Anterior cingulate cortex (tissue), 58 donors: ENCODE data around the gene SLC25A19.
"Not testable (repeated sequence)": the region's sequence is repeated elsewhere in the genome, so short reads cannot be mapped to it uniquely, and the experiment has no call there.

Experiments
- DNase-seq, 58 donors: peaks; one replicate each; lab custom pipeline; 2025; lab: John Stamatoyannopoulos, UW

Gene SLC25A19

DNA sequence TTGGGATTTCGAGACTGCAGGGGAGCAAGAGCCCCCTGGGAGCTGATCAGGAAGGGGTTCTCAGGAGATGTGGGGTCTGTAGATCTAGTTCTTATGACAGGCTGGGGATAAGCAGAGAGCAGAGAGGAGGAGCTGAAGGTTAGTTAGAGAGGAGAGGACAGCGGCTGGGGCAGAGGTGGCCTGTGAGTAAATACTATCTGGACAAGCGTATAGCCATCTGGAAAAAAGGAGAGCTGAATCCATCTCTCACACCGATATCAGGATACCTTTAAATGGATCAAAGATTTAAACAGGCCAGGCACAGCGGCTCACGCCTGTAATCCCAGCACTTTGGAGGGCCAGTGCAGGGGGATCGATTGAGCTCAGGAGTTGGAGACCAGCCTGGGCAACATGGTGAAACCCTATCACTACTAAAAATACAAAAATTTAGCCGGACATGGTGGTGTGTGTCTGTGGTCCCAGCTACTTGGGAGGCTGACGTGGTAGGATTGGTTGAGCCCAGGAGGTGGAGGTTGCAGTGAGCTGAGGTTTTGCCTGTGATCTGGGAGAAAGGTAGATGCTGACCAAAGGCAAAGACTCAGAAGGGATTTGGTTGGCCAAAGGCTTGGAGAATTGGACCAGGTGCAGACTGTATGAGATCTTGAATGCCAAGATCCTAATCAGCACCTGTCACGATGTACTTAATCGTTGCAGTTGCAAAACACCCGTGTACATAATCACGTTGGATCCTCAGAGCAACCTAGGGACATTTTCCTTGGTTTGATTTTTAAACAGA is 18.9 kb upstream of the SLC25A19 start:
- no peak for DNase-seq

- DNase-seq: no peak
Measured at GRCh38 chr17:75301502-75302206, 12.4 kb upstream of the SLC25A19 start.

DNA sequence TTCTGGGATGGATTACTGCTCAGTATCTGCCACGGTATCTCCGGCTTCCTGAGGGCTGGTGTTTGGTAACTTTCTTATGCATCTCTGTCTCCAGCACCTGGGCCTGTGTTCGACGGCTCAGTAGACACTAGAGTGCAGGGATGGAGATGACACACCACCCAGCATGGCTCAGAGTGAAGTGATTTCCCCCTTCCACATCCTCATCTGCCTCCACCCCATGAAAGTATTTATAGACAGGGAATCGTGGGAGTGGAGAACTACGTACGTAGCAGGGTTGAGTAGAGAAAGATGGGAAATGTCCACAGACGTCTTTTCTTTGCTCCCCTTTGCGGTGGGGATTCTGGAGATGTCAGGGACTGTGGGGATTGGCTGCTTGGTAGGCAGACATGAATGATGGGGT is 11.8 kb upstream of the SLC25A19 start:
- DNase-seq: no peak

GRCh38 chr17:75300280-75300679 is 11.0 kb upstream of the SLC25A19 start:
- DNase-seq: no peak

DNA sequence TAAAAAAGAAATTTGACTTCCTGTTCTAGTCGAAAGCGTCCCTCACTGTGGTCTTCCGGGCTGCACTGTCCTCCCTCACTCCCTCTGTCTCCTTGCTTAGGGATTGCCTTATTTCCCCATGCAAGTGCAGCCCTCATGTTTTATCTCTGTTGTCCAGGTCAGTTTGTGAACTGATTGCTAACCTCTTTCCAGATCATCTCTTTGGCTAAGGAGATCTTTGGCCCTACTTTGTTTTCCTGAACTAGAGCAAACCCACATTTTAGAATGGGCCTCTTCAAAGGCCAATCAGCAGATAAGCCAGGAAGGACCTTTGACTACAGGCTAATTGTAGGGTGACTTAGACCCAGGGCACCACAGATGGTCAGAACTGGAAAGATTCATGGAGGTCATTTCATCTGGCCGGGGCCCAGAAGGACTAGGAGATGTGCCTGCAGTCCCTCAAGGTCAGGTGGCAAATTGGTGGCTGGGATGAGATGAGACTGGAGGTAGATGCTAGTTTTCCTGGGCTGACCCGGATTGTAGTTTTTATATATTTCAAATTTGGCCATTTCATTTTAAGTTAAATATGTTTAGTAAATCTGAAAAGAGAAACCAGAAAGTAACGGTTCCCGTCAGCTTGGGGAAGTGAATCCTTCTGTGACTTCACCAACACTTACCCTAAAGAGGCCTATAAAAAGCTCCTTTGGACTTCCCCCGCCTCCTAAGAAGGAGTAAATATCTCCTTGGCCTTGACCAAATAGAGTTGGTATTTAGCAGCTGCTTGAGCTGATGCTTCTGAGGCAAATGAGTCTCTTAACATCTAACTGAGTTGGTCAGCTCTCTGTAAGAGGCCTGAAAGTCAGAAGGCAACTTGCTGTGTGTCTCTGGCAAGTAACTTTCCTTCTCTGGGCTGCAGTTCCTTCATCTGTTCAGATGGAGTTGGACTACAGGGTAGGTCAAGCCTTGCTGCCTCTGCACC is 6.2 kb upstream of the SLC25A19 start:
- DNase-seq: peak in 1 of 58 donors; percentile 39

GRCh38 chr17:75292810-75293448 is 3.7 kb upstream of the SLC25A19 start:
- not testable (repeated sequence) for DNase-seq

DNA sequence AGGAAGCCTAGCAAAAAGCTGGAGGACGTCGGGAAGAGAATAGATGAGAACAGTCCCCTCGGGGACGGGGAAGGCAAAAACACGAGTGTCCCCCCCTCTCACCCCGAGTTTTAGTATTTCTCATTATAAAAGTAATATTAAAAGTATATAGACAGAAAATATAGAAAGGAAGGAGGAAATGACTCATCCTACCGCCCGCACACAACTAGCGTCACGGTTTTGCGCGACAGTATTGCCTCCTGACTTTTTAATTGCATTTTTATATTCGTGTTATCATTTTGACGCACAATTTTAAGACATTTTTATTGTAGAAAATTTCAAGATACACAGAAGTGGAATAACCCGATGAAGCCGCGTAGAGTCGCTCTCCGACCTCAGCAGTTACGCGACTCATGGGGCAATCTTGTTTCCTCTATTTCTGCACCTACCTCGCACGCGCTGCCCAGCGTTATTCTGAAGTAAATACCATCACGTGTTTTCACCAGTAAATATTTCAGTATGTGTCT is 652 bp upstream of the SLC25A19 start:
- peak in 22 of 58 donors; percentile 13 to 53 (median 35) for DNase-seq

GRCh38 chr17:75288770-75289114 is 491 bp downstream of the SLC25A19 start:
- DNase-seq: peak in 15 of 58 donors; percentile 42 to 74 (median 60)

DNA sequence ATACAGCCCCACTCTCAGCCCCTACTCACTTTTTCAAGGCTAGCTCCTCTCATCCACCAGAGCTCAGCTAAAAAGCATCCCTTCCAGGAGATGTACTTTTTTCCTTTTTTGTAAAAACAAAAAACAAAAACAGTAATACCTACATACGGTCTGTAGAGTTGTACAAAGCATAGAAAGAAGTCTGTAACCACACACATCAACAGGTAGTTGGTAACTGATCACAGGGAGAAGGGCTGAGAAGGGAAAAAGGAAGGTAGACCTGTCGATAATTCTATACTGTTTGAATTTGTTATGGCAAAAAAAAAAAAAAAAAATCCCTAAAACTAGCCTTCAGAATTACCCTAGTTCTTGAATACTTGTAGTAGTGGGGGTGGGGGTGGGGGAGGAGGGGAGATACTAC is 874 bp downstream of the SLC25A19 start:
- no peak for DNase-seq

DNA sequence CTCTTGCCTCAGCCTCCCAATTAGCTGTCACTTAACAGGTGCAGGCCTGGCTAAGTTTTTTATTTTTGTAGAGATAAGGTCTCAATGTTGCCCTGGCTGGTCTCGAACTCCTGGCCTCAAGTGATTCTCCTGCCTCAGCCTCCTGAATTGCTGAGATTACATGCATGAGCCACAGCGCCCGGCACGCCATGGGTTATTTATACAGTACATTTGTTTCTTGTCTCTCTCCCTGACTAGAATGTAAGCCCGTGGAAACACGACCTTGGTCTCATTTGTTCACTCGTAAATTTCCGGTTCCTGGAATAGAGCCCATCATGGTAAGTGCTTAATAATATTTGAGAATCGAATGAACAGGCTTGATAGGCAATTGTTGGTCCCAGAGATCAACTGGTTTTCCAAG is 2.0 kb downstream of the SLC25A19 start:
- no peak for DNase-seq

GRCh38 chr17:75285123-75285522 is 4.1 kb downstream of the SLC25A19 start:
- DNase-seq: no peak

- DNase-seq: not testable (repeated sequence)
Measured at GRCh38 chr17:75280189-75280588, 9.0 kb downstream of the SLC25A19 start.

DNA sequence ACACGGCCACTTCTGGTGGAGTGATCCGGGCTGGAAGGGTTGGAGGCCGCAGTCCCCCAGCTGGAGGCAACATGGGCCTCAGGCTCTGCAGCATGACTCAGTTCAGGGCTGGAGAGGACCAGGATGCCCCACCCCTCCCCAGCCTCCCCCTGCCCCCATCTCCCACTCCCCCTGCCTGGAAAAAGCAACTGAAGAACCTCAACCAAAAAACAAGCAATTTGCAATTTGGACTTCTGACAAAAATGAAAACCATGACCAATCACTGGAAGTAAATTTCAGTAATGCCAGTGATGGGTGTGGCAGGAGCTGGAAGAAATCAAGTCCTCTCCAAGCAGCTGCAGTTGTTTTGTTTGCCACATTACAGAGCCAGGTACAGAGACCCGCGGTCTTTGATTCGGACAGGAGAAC is 11.6 kb downstream of the SLC25A19 start:
- no peak for DNase-seq

DNA sequence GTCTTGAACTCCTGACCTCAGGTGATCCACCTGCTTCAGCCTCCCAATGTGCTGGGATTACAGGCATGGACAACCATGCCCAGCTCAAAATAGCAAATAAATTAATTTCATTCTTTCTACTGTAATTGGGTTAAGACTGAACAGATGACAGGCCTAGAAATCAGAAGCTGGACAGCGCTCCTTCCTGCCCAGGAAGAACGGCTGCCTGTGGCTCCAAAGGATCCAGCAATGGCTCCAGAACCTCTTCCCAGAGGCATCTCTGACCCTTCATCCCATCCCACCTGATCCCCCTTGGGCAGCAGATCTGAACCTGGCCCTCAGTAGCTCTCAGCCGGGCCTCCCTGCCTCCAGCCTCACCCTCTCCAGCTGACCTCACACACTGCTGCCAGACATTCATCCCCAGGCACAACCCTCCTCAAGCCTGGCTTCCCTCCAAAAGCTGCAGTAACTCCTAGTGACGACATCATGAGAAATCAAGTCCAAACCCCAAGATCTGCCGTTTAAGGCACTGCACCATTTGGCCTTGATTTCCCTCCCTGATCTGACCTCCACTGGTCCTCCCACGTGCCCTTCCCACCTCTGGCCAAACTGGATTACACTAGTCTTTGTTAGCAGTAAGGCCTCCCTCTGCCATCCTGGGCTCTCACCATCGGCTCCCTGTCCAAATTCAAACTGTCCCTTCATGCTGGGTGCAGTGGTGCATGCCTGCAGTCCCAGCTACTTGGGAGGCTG is 15.1 kb downstream of the SLC25A19 start:
- no peak for DNase-seq

- peak in 6 of 58 donors; percentile 8 to 46 (median 31) for DNase-seq
Measured at GRCh38 chr17:75272848-75273184, 16.4 kb downstream of the SLC25A19 start.

GRCh38 chr17:75271955-75272847 is 17.0 kb downstream of the SLC25A19 start:
- DNase-seq: peak in 38 of 58 donors; percentile 9 to 76 (median 38)

GRCh38 chr17:75271233-75271954 is 17.8 kb downstream of the SLC25A19 start:
- peak in 54 of 58 donors; percentile 31 to 82 (median 65) for DNase-seq

DNA sequence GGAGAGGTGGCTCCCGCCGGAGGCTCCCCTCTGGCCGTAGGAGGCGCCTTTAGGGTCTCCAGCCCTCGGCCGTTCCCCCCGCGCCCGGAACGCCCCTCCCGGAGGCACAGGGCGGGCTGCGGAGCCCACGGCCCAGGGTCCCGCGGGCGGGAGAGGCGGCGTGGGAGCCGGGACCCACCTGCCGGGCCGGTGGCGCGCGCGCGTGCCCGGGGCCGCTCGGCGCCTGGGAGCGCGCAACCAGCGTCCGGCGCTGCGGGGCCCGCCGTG is 18.3 kb downstream of the SLC25A19 start, which contains the start of gene MIF4GD:
Gene MIF4GD, minus strand, starts transcription at position 266 of the 267 bp plus-strand sequence. CDS start 1,036 bp downstream, outside the sequence.
- DNase-seq: peak in 1 of 58 donors; percentile 68
